ENCODE data around the gene TAF13. TPM values are rescaled to one million over a fixed set of nuclear protein-coding genes. Genes with fewer than 3 reads are reported as not detected.

Gene TAF13
- total RNA-seq = 10 to 100 TPM; 34.4 to 66.3 TPM

GRCh38 chr1:109075531-109076490 is at the start of gene TAF13:
Gene TAF13 (minus strand): TSS chr1:109076003. CDS start chr1:109075947, 56 bp downstream.

DNA sequence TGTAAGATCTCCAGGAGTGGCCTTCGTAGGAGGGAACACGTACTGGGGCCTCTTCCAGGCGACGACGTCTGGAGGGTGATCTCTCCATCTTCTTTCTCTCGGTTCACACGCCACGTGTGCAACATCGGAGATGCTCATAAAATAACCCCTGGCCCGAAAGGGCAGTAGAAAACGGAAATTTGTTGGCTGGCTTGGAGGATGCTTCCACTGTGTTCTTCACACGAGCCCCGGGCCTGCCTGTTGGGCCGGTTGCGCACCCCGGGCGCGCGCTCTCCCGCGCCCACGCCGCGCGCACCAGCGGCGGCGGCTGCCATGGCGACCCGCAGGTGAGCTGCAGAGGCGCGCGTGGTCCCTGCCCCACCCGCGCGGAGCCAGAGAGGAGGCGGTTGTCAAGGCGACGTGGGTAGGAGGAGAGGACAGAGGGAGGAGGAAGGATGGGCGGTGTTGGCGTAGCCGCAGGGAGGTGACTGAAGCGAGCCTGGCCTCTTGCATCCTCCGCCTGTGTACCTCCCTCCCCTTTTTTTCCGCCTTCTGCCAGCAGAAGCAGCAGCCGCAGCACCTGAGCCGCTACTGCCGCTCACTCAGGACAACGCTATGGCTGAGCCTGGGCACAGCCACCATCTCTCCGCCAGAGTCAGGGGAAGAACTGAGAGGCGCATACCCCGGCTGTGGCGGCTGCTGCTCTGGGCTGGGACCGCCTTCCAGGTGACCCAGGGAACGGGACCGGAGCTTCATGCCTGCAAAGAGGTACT is 38.0 kb upstream of the TAF13 start, which contains the start of gene ELAPOR1:
Gene ELAPOR1 (plus strand): TSS at position 526 of the 752 bp plus-strand sequence. CDS start 69 bp downstream, at position 595.

DNA sequence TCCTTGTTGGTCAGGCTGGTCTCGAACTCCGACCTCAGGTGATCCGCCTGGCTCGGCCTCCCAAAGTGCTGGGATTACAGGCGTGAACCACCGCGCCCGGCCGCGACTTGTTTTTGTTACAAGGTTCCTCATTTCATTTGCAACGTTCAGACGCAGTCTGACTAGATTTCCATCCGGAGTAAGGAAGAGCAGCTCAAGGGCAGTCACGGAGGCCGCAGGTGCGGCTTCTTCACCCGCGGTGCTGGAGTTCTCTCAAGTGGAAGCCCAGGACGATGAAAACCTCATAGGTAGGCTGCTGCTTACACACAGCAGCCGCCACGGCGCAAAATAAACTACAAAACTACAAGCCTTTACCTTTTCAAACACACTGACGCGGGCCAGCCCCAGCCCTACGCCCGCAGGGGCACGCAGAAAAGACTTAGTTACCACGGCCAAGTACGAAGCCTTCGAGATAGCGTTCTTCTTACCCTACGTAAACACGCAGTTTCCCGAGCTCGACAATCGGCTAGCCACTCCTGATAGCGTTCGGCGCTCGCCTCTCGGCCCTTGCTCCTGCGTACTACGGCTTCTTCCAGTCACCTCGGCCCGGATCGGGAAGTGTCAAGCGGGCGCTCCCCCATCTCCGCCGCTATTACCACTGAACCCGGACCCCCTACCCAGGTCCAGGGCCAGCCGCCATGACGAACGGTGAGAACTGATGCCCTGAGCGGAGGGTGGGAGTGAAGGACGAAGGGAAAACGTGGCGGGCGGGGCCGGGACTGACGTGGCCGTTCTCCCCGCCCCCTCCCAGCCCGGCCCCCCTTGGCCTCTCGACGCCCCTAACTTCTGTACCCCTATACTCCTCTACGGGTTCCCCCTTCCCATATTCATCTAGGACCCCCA is 14.6 kb upstream of the TAF13 start, which contains the start of gene TMEM167B:
Gene TMEM167B (plus strand): TSS at position 569 of the 882 bp plus-strand sequence. CDS start 109 bp downstream, at position 678.

DNA sequence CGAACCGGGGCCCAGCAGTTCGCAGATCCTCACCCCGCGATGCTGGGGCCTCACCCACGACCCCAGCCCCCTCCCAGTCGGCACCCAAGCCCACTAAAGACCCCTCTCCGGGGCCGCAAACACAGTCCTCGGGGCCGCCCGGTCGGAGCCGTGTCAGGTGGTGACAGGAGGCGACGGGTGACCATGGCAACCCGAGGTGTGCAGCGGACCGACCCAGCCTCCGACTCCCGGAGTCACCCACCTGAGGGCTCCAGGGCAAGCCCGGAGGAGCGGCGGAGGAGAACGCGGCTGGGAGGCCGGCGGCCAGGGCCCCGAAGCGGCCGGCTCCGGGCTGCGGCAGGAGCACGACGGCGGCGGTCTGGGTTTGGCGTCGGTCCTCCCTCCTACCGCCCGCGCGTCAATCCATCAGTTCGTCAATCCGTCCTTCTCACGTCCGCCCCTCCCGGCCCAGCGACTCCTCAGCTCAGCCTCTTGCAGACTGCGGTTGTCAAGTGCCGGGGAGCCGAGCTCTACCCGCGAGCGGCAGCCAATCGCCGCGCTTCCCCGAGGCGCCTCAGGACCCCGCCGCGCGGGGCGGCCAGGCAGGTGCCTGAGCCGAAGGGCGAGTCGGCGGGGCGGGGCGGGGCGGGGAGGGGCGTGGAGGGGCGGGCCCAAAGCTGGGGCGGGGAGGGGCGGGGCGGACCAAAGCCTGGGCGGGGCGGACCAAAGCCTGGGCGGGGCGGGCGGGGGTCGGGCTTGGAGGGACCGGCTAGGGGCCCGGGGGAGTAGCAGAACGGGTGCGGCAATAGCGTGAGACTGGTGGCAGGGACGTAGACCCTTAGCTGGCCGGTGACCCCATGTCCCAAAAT is 34.0 kb downstream of the TAF13 start, which contains the start of gene WDR47:
Gene WDR47 (minus strand): TSS at position 482 of the 848 bp plus-strand sequence. CDS start 18,590 bp downstream, outside the sequence.

Small RNAs within 50 kb of the gene (small RNA-seq; reads per million reads assigned to genes)
- gene AL356488.2 (0 reads per million in 2 donors), gene BX679664.1 (0 reads per million in 2 donors)

Other genes starting within 250 kb of the TAF13 start
- under 1 TPM; under 0.01 to 0.69 TPM for gene AKNAD1, start 218.9 kb downstream of the TAF13 start, total RNA-seq
- 10 to 100 TPM; 24.4 to 38.3 TPM for gene GPSM2, start 199.0 kb downstream of the TAF13 start, total RNA-seq
- gene CLCC1, start 112.5 kb downstream of the TAF13 start, total RNA-seq = 10 to 100 TPM; 17.9 to 26.0 TPM
- 10 to 100 TPM; 20.0 to 23.1 TPM for gene WDR47, start 33.9 kb downstream of the TAF13 start, total RNA-seq
- 10 to 100 TPM in 1 of 2 donors, 1 to 10 TPM in 1; 10.0 to 13.4 TPM for gene TMEM167B, start 14.8 kb upstream of the TAF13 start, total RNA-seq
- gene ELAPOR1, start 38.1 kb upstream of the TAF13 start, total RNA-seq = under 1 TPM; under 0.01 TPM
- gene SARS1, start 137.9 kb upstream of the TAF13 start, total RNA-seq = 100 to 1,000 TPM; 109 to 141 TPM
- 10 to 100 TPM; 16.7 to 19.3 TPM for gene CELSR2, start 173.5 kb upstream of the TAF13 start, total RNA-seq
- gene PSRC1, start 207.1 kb upstream of the TAF13 start, total RNA-seq = 10 to 100 TPM; 20.3 to 58.9 TPM
- gene MYBPHL, start 231.0 kb upstream of the TAF13 start, total RNA-seq = under 1 TPM in 1 of 2 donors, not detected in 1; under 0.01 TPM

Measured in melanocyte of skin (primary cell).